OCI-LY3 (cell line): ENCODE results near the gene DPAGT1.

Source experiments
- H2AFZ ChIP-seq: fragments of 200-600, 300-600 bp; shearing (Covaris generic); 2 replicates; pipeline ENCODE4 v1.6.0; 2014; ENCODE audit warnings: antibody characterized with exemption, low read depth, low read length
- H3K27ac ChIP-seq: fragments of 200-600, 300-600 bp; sonication (generic); 2 replicates; pipeline ENCODE4 v1.5.1; 2014; ENCODE audit warnings: mild to moderate bottlenecking, low read length, moderate library complexity, mixed read lengths
- H3K27me3 ChIP-seq: fragments of 200-600, 300-600 bp; sonication (generic); 2 replicates; pipeline ENCODE4 v1.6.1; 2014; ENCODE audit warnings: low read depth, low read length, mixed read lengths
- H3K36me3 ChIP-seq: fragments of 200-600, 300-600 bp; sonication (generic); replicated peaks from 2 replicates; pipeline ENCODE3; 2014; ENCODE audit warnings: low read depth, low read length, mixed read lengths
- H3K4me1 ChIP-seq: fragments of 300-600, 200-600 bp; sonication (generic); 2 replicates; pipeline ENCODE4 v1.6.1; 2014; ENCODE audit warnings: low read length, mixed read lengths
- H3K4me2 ChIP-seq: fragments of 200-600, 300-600 bp; sonication (generic); 2 replicates; pipeline ENCODE4 v1.6.1; 2014; ENCODE audit warnings: low read length, mixed read lengths
- H3K4me3 ChIP-seq: fragments of 300-600, 200-600 bp; sonication (generic); 2 replicates; pipeline ENCODE4 v1.5.1; 2014; ENCODE audit warnings: antibody characterized with exemption, mild to moderate bottlenecking, low read length, moderate library complexity
- H3K79me2 ChIP-seq: fragments of 300-600, 200-600 bp; shearing (Covaris generic); 2 replicates; pipeline ENCODE4 v1.6.1; 2014; ENCODE audit warnings: mild to moderate bottlenecking, low read length, mixed read lengths
- H3K9ac ChIP-seq: fragments of 300-600, 200-600 bp; shearing (Covaris generic); 2 replicates; pipeline ENCODE4 v1.6.0; 2014; ENCODE audit warnings: mild to moderate bottlenecking, low read length, moderate library complexity
- H3K9me3 ChIP-seq: fragments of 200-600, 300-600 bp; shearing (Covaris generic); 2 replicates; pipeline ENCODE4 v1.6.1; 2014; ENCODE audit warnings: low read length, mixed read lengths; ENCODE audit not compliant: insufficient read depth
- H4K20me1 ChIP-seq: fragments of 200-600, 300-600 bp; sonication (generic); 2 replicates; pipeline ENCODE4 v1.6.1; 2016; ENCODE audit warnings: low read length, mixed read lengths; ENCODE audit not compliant: insufficient read depth
- CTCF ChIP-seq: fragments of 200-600, 300-600 bp; sonication (generic); IDR thresholded peaks from 2 replicates; pipeline ENCODE4 v1.5.1; 2014; ENCODE audit warnings: antibody characterized with exemption, low read length, low read depth
- EZH2phosphoT487 ChIP-seq: fragments of 200-600 bp; shearing (Covaris generic); IDR thresholded peaks from 2 replicates; pipeline ENCODE4 v1.6.1; 2018; ENCODE audit warnings: antibody characterized with exemption, mixed run types, low read depth

The DPAGT1 gene

GRCh38 chr11:119056421-119056999 is 45.1 kb downstream of the DPAGT1 start:
- peak overlapping the region; percentile 66 for H3K27ac ChIP-seq

GRCh38 chr11:119055901-119056300 is 45.8 kb downstream of the DPAGT1 start:
- no peak for TF ChIP-seq EZH2phosphoT487
- TF ChIP-seq CTCF = peak; percentile 47
- H3K4me1 ChIP-seq = peaks cover 48% of the 10 kb centered on the region
- H3K79me2 ChIP-seq = peaks cover 50% of the 10 kb centered on the region
- H3K27ac ChIP-seq = peak overlapping the region; percentile 66
- peak overlapping the region; percentile 99 for H3K4me2 ChIP-seq
- no peaks in the 10 kb centered on the region for H3K9me3 ChIP-seq
- H3K9ac ChIP-seq = peak overlapping the region; percentile 88
- no peak overlapping the region for H2AFZ ChIP-seq
- H3K27me3 ChIP-seq = no peaks in the 10 kb centered on the region
- H3K4me3 ChIP-seq = peak overlapping the region; percentile 82
- H4K20me1 ChIP-seq = no peaks in the 10 kb centered on the region; the same call in 1 of the 2 replicates
- peaks cover 33% of the 10 kb centered on the region for H3K36me3 ChIP-seq

More at GRCh38 chr11:119056421-119056999, 45.1 kb downstream of the DPAGT1 start:
- no peak overlapping the region for H2AFZ ChIP-seq
- peak overlapping the region; percentile 88 for H3K9ac ChIP-seq
- H3K36me3 ChIP-seq = peaks cover 32% of the 10 kb centered on the region
- peaks cover 42% of the 10 kb centered on the region for H3K4me1 ChIP-seq
- no peaks in the 10 kb centered on the region for H3K27me3 ChIP-seq
- TF ChIP-seq EZH2phosphoT487 = no peak
- no peak for TF ChIP-seq CTCF
- H3K79me2 ChIP-seq = peaks cover 46% of the 10 kb centered on the region
- H4K20me1 ChIP-seq = no peaks in the 10 kb centered on the region; the same call in 1 of the 2 replicates
- no peaks in the 10 kb centered on the region for H3K9me3 ChIP-seq
- peak overlapping the region; percentile 99 for H3K4me2 ChIP-seq
- peak overlapping the region; percentile 82 for H3K4me3 ChIP-seq

- Histone ChIP-seq H3K9ac (no peak overlapping the region), H3K27me3 (no peaks in the 10 kb centered on the region), H3K4me2 (no peak overlapping the region), H3K27ac (no peak overlapping the region), H3K79me2 (peaks cover 65% of the 10 kb centered on the region), H2AFZ (no peak overlapping the region), H3K9me3 (no peaks in the 10 kb centered on the region), H4K20me1 (no peaks in the 10 kb centered on the region; the same call in 1 of the 2 replicates), H3K4me1 (peaks cover 61% of the 10 kb centered on the region), H3K4me3 (no peak overlapping the region), H3K36me3 (peaks cover 46% of the 10 kb centered on the region)
- TF ChIP-seq CTCF = no peak
- TF ChIP-seq EZH2phosphoT487 = no peak
Observed at GRCh38 chr11:119054418-119054817, 47.2 kb downstream of the DPAGT1 start.

GRCh38 chr11:119052163-119052814 is 49.4 kb downstream of the DPAGT1 start:
- Histone ChIP-seq H3K79me2 (peaks cover 61% of the 10 kb centered on the region), H4K20me1 (no peaks in the 10 kb centered on the region; the same call in 1 of the 2 replicates), H3K27me3 (no peaks in the 10 kb centered on the region), H3K36me3 (peaks cover 68% of the 10 kb centered on the region), H3K9ac (peak overlapping the region; percentile 51), H3K4me1 (peaks cover 76% of the 10 kb centered on the region), H2AFZ (no peak overlapping the region), H3K9me3 (no peaks in the 10 kb centered on the region), H3K4me3 (peak overlapping the region; percentile 80), H3K27ac (peak overlapping the region; percentile 97), H3K4me2 (peak overlapping the region; percentile 92)
- TF ChIP-seq CTCF = no peak
- TF ChIP-seq EZH2phosphoT487 = no peak
